NCI-H524 (cell line): Measurements from ENCODE around the gene ARHGEF17.

Source experiments
- DNase-seq, 2 experiments: peaks; one replicate each; lab custom pipeline; 2025; lab: John Stamatoyannopoulos, UW

ARHGEF17 gene

GRCh38 chr11:73406619-73407018 lies 98.5 kb downstream of the ARHGEF17 start:
- no peak for DNase-seq

GRCh38 chr11:73409431-73409830 lies 101.4 kb downstream of the ARHGEF17 start:
- no peak for DNase-seq

- DNase-seq = no peak
These were observed 102.6 kb downstream of the ARHGEF17 start for GRCh38 chr11:73410627-73411026.

GRCh38 chr11:73411031-73411430 lies 103.0 kb downstream of the ARHGEF17 start:
- no peak for DNase-seq

GRCh38 chr11:73412308-73412707 lies 104.2 kb downstream of the ARHGEF17 start:
- DNase-seq = no peak

GRCh38 chr11:73413256-73413655 lies 105.2 kb downstream of the ARHGEF17 start:
- no peak for DNase-seq

- no peak for DNase-seq
These were observed 107.0 kb downstream of the ARHGEF17 start for GRCh38 chr11:73414977-73415651.

GRCh38 chr11:73415854-73416615 lies 108.0 kb downstream of the ARHGEF17 start:
- DNase-seq = no peak

- DNase-seq = no peak
These were observed 108.7 kb downstream of the ARHGEF17 start for GRCh38 chr11:73416786-73417185.
